Measurements from ENCODE around the gene CKS2. TPM values are rescaled to one million over a fixed set of nuclear protein-coding genes. Genes with fewer than 3 reads are reported as not detected.
"Not testable (repeated sequence)": the region's sequence is repeated elsewhere in the genome, so short reads cannot be mapped to it uniquely, and the experiment has no call there.

CKS2 gene
- total RNA-seq, result 1 to 10 TPM; 2.3 to 4.7 TPM

DNA sequence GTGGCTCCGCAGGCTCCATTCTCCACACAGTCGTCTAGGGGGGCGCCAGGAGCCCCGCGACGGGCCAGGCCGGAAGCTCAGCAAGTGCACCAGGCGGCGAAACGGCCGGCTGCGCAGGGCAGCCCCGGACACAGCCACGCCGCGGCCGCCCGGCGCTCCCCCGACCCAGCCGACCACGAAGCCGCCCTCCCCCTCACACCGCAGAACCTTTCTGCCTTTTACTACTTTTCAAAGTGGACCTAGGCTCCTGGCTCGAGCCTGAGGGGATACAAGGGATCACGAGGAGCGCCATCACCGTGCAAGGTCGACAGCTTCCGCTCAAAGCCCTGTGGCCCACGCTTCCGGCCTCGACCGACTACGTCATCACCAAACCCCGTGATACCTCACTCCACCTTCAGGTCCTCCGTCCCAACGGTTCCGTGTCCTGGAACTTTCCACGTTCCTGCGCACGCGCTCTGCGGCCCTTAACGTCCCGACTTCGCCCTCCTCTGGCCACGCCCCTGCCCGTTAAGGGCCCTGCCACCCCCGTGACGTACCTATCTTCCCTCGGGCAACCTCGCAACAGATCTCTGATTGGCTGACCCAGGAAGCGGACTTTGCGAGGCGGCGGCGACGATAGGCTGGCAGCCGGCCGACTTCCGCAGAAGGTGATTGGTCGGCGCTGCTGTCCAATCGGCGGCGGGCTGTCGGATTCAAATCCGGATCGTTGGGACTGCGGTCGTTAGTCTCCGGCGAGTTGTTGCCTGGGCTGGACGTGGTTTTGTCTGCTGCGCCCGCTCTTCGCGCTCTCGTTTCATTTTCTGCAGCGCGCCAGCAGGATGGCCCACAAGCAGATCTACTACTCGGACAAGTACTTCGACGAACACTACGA lies at the start of gene CKS2:
Gene CKS2 (plus strand): TSS at position 721 of the 871 bp plus-strand sequence. CDS start 98 bp downstream, at position 819.
- Histone ChIP-seq H3K27me3 (replicated peaks; ENCODE audit: insufficient read depth) (no peaks in the 10 kb centered on the region), H3K27ac (peak within 1 kb of the TSS; percentile 99 to 100), H3K4me3 (peak within 1 kb of the TSS; percentile 83), H3K36me3 (no peaks in the 10 kb centered on the region), H3K9me3 (no peaks in the 10 kb centered on the region), H3K4me1 (ENCODE audit: control insufficient read depth in 1 of 2, low read depth in 2 of 2) (peaks cover 7 to 21% of the 10 kb centered on the region in 2 donors)
- DNase-seq (ENCODE audit: low spot score), result peak; percentile 98
- TF ChIP-seq, protein P1, sequence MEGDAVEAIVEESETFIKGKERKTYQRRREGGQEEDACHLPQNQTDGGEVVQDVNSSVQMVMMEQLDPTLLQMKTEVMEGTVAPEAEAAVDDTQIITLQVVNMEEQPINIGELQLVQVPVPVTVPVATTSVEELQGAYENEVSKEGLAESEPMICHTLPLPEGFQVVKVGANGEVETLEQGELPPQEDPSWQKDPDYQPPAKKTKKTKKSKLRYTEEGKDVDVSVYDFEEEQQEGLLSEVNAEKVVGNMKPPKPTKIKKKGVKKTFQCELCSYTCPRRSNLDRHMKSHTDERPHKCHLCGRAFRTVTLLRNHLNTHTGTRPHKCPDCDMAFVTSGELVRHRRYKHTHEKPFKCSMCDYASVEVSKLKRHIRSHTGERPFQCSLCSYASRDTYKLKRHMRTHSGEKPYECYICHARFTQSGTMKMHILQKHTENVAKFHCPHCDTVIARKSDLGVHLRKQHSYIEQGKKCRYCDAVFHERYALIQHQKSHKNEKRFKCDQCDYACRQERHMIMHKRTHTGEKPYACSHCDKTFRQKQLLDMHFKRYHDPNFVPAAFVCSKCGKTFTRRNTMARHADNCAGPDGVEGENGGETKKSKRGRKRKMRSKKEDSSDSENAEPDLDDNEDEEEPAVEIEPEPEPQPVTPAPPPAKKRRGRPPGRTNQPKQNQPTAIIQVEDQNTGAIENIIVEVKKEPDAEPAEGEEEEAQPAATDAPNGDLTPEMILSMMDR (IDR thresholded peaks at IDR 0.05), result no peak
- ATAC-seq (ENCODE audit: insufficient number of reproducible peaks, low FRiP score, low read depth), result peak; percentile 99

DNA sequence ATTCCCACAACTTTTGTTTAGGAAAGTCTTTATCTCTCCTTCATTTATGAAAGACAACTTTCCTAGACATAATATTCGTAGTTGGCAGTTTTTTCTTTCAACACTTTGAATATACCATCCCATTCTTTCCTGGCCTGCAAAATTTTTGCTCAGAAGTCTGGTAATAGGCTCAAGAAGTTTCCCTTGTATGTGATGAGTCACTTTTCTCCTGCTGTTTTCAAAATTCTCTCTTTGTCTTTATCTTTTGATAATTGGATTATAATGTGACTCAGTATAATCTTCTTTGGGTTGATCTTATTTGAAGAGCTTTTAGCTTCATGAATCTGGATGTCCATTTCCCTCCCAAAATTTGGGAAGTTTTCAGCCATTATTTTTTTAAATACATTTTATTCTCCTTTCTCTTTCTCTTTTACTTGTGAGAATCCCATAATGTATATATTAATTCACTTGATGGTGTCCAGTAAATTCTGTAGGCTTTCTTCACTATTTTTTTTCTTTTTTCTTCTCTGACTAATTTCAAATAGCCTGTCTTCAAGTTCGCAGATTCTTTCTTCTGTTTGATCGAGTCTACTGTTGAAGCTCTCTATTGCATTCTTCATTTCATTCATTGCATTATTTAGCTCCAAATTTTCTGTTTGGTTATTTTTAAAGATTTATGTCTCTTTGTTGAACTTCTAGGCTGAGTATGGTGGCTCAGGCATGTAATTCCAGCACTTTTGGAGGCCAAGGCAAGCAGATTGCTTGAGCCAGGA lies 37.3 kb upstream of the CKS2 start:
- no peaks in the 10 kb centered on the region for H3K4me1 ChIP-seq (ENCODE audit: control insufficient read depth in 1 of 2, low read depth in 2 of 2)
- DNase-seq (ENCODE audit: low spot score) (no peak), ATAC-seq (ENCODE audit: insufficient number of reproducible peaks, low FRiP score, low read depth) (no peak)
- no peak overlapping the region for H3K27ac ChIP-seq
- TF ChIP-seq, protein P1 (IDR thresholded peaks at IDR 0.05), result no peak
- H3K36me3 ChIP-seq, result no peaks in the 10 kb centered on the region
- H3K27me3 ChIP-seq (replicated peaks; ENCODE audit: insufficient read depth), result no peaks in the 10 kb centered on the region
- peaks cover 18% of the 10 kb centered on the region for H3K9me3 ChIP-seq
- H3K4me3 ChIP-seq, result no peak overlapping the region

DNA sequence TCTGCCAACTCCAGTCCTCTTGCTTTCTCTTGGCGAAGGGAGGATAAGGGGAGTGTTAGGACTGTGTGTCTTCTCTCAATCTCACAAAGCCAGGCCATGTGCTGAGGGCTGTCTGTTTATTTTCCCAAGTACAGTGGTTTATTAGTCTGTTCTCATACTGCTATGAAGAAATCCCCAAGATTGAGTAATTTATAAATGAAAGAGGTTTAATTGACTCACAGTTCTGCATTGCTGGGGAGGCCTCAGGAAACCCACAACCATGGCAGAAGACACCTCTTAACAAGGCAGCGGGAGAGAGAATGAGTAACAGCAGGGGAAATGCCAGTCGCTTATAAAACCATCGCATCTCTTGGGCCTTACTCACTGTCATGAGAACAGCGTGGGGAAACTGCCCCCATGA lies 36.2 kb upstream of the CKS2 start:
- Histone ChIP-seq H3K9me3 (peaks cover 18% of the 10 kb centered on the region), H3K4me3 (no peak overlapping the region), H3K36me3 (no peaks in the 10 kb centered on the region), H3K27me3 (replicated peaks; ENCODE audit: insufficient read depth) (no peaks in the 10 kb centered on the region), H3K27ac (no peak overlapping the region), H3K4me1 (ENCODE audit: control insufficient read depth in 1 of 2, low read depth in 2 of 2) (no peaks in the 10 kb centered on the region)
- TF ChIP-seq, protein P1 (IDR thresholded peaks at IDR 0.05), result no peak
- DNase-seq (ENCODE audit: low spot score) (no peak), ATAC-seq (ENCODE audit: insufficient number of reproducible peaks, low FRiP score, low read depth) (no peak)

DNA sequence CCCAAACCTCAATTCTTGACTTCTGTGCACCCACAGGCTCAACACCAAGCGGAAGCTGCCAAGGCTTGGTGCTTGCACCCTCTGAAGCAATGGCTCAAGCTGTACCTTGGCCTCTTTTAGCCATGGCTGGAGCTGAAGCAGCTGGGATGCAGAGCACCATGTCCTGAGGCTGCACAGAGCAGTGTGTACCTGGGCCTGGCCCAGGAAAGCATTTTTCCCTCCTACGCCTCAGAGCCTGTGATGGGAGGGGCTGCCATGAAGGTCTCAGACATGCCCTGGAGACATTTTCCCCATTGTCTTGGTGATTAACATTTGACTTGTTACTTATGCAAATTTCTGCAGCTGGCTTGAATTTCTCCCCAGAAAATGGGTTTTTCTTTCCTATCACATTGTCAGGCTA lies 35.0 kb upstream of the CKS2 start:
- not testable (repeated sequence) for DNase-seq (ENCODE audit: low spot score); H3K4me3 ChIP-seq

DNA sequence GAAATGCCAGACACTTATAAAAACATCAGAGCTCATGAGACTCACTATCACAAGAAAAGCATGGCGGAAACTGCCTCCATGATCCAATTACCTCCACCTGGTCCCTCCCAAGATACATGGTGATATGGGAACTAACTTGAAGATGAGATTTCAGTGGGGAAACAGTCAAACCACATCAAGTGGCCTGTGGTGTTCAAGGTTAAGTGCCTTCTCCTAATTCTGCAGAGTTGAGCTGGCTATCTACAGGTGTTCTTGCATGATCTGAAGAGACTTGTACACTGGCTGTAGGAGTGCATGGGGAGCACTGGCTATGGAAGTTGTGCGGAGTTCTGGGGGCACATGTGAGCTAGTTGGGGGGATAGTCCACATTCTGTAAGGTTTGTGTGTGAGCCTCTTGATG lies 34.0 kb upstream of the CKS2 start:
- Histone ChIP-seq H3K27me3 (replicated peaks; ENCODE audit: insufficient read depth) (no peaks in the 10 kb centered on the region), H3K4me1 (ENCODE audit: control insufficient read depth in 1 of 2, low read depth in 2 of 2) (no peaks in the 10 kb centered on the region), H3K36me3 (no peaks in the 10 kb centered on the region), H3K4me3 (no peak overlapping the region), H3K27ac (no peak overlapping the region), H3K9me3 (peaks cover 18% of the 10 kb centered on the region)
- ATAC-seq (ENCODE audit: insufficient number of reproducible peaks, low FRiP score, low read depth) (no peak), DNase-seq (ENCODE audit: low spot score) (no peak)
- TF ChIP-seq, protein P1 (IDR thresholded peaks at IDR 0.05), result no peak

More for the DNA sequence above, 35.0 kb upstream of the CKS2 start:
- peaks cover 18% of the 10 kb centered on the region for H3K9me3 ChIP-seq
- not testable (repeated sequence) for H3K27ac ChIP-seq; H3K36me3 ChIP-seq; H3K27me3 ChIP-seq (replicated peaks; ENCODE audit: insufficient read depth); ATAC-seq (ENCODE audit: insufficient number of reproducible peaks, low FRiP score, low read depth); H3K4me1 ChIP-seq (ENCODE audit: control insufficient read depth in 1 of 2, low read depth in 2 of 2)

All from thoracic aorta (tissue), 2 donors.